ENCODE results near the gene KCNQ4.

The KCNQ4 gene

GRCh38 chr1:40868051-40868723 is 84.6 kb downstream of the KCNQ4 start:
- DNase-seq = no peak

DNA sequence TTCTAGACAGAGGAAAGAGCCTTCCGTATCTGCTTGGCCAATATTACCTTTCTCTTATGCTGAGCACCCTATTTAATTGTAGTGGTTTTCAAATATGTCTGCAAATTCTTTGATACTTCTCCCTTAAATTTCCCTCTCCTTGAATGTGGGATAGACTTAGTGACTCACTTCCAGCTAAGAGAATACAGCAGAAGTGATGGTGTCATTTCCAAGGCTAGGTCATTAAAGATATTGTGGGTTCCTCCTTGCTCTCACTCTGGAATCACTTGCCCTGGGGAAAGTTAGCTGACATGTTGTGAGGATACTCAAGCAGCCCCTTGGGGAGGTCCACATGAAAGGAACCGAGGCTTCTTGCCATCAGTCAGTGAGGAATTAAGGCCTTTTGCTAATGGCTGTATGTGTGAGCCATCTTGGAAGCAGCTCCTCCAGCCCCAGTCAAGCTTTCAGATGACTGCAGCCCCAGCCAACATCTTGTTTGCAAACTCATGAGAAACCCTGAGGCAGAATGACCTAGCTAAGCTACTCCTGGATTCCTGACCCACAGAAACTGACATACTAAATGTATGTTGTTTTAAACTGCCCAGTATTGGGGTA is 86.6 kb downstream of the KCNQ4 start:
- no peak for DNase-seq

GRCh38 chr1:40872276-40872675 is 88.7 kb downstream of the KCNQ4 start:
- DNase-seq = no peak

DNA sequence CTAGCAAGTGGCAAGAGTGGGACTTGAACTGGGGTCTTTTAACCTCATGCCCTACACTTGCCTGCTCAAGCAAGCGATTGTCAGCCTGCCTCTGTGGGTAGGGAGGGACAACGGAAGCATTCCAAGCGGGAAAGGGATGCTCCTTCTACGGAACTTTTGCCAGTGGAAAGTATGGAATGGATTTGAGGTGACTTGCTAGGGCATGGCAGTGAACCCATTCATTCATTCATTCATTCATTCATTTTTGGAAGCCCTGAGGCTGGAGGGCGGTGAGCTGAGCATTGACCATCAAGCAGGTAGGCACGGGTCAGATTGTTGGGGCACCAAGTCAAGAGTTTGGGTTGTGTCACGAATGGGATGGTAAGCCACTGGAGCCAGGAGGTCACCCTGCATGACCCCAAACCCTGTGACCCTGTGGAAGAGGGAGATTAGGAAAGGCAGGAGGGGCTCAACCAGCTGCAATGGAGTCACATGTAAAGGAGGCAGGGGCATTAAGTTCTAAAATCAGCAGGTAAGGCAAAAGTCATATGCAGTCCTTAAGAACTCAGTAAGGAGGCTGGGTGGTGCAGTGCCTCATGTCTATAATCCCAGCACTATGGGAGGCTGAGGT is 90.4 kb downstream of the KCNQ4 start:
- DNase-seq = no peak

- DNase-seq = no peak
These were observed 92.8 kb downstream of the KCNQ4 start for GRCh38 chr1:40876436-40876761.

DNA sequence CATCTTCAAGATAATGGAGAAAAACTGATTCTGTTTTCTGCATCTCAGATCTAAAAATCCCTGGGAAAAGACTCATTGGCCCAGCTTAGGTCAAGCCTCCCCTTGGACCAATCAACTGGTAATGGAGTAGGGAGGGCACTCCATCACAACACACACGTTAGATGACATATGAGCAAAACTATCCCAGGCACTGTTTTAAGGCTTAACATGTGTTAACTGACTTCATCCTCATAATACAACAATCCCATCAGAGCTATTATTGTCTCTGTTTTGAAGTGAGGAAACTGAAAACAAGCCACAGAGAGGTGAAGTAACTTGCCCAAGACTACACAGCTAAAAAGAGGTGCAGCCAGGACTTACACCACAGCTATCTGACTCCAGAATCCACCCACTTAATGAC is 93.3 kb downstream of the KCNQ4 start:
- DNase-seq = no peak

DNA sequence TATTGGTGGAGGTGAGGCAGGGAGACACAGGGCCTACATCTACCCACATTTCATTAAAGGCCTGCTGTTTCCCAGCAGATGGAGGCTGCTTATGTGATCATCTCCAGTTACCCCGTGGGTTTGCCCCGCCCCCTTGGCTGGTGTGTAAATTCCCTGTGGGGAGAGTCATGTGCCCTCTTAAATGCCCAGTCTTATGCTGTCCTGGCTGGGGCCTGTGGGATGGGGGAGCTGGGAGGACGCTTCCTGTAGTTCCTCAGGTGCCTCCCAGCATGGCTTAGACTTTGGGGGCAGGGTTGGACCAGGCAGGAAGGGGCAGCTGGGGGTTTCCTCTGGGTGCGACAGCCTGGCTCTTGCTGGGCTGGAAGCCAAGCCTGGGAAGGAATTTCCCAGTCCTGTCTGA is 94.1 kb downstream of the KCNQ4 start:
- no peak for DNase-seq

DNA sequence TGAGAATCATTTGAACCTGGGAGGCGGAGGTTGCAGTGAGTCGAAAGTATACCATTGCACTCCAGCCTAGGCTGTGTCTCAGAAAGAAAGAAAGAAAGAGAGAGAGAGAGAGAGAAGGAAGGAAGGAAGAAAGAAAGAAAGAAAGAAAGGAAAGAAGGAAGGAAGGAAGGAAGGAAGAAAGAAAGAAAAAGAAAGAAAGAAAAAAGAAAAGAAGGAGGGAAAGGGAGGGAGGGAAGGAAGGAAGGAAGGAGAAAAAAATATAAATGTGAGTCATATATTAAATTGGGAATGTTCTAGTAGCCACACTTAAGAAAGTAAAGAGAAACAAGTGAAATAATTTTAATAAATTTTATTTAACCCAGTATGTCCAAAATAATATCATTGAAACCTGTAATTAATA is 95.3 kb downstream of the KCNQ4 start:
- no peak for DNase-seq

GRCh38 chr1:40879482-40880175 is 96.0 kb downstream of the KCNQ4 start:
- DNase-seq = no peak

DNA sequence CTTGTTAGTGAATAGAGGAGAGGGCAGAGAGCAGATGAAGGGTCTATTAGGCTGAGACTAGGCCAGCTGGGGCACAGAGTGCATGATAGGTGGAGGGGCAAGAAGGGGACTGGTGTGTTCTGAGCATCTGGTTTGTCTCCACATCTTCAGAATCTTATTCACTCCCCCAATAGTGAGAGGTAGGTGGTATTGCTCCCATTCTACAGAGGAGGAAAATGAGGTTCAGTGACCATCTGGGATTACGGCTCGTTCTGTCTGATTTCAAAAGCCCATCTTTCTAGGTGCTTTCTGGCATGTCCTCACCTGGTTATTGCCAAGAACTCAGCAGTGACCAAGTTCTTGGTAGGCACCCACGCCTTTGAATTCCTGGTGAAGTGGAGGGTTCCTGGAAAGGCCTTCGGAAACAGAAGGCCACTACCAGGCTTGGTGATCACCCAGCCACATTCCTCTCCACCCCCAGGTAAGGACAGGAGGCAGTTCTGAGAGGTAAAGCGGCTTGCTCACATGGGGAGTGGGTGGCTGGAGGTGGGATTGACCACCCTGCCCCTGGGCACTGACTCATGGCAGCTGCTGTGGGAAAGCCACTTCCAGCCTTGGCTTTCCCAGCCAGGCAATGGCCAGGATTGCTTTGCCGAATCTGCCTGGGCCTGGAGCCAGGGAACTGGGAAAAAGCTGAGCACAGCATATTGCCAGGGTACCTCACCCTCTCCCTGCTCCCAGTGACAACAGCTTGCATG is 97.4 kb downstream of the KCNQ4 start:
- no peak for DNase-seq

DNA sequence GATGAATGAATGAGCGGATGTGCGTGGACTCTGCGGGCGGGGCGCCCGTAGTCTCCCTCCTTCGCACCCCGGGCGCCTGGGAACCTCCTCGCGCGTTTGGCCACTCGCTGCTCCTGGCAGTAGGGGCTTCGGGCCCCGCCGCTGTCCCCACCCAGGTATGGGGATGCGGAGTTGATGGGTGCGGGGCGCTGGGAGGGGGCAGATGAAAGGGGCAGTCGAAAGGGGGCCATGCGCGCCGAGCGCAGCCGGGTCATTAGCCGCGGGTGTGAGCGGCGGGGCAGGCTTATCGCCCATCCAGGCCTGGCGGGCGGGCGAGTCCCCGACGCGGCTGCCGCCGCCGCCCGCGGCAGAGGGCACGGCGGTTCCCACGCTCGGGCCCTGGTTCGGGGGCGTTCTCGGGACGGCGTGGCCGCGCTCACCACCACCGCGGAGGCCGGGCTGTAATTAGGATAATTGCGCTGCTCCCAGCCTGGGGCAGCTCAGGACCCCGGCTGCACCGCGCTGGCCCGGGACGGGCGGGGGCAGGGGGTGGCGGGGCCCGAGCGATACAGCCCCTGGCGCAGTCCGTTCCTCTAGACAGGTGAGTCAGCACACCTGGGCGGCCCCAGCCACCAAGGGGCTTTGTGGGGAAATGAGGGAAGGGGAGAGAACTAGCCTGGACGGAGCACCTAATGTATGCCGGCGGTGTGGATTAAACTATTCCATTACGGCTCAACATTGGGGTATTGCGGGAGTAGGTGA is 100.6 kb downstream of the KCNQ4 start:
- no peak for DNase-seq

DNA sequence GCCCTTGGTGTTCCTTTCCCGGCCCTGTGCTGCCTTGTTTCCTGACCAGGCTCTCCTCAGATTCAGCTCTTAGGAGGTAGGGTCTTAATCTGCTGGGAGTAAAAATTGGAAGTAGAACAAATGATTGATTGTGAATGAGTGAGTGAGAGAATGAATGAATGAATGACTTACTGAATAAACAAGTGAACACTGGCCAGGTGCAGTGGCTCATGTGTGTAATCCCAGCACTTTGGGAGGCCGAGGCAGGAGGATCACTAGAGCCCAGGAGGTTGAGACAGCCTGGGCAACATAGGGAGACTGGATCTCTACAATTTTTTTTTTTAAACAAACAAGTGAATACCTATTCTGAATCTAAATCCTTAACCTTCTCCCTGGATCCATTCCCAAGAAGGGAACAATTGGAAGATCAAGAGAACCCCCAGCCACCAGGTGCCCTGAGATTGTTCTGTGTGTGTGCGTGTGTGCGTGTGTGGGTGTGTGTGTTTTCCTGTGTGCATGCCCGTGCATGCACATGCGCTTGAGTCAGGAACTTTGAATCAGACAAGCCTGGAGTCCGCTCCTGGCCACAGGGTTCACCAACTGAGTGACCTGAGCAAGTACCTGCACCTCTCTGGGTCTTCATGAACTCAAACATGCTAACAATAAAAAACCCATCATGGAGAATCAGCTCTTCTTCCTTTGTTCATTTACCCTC is 102.9 kb downstream of the KCNQ4 start:
- no peak for DNase-seq

DNA sequence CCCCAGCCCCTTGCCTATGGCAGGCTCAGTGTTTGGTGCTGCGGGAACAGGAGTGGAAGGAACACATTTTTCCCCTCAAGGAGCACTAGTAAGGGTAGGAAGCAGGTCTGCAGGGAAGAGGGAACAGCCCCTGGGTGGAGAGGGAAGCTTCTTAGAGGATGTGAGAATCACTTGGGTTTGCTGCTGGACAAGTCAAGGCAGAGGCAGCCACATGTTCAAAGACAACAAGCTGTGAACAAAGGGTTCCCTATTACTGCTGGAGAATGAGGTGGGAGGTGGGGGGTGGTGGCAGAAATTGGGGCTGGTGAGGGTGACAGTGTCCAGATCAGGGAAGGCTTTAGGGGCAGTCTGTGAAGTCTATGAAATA is 103.4 kb downstream of the KCNQ4 start:
- DNase-seq = no peak

DNA sequence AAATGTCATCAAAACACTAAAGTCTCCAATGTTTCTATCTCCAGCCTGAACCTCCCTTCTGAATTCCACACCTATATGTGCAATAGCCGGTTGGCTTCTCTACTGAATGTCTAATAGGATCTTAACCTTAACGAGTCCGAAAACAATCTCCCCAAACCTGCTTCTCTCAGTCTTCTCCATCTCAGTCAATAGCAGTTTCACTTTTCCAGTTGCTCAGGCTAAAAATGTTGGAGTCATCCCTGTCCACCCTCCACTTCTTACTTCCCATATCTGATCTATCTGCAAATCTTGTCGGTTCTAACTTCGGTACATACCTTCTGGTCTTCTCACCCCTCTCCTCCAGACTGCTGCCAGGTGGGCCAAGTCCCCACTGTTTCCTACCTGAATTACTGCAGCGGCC is 104.1 kb downstream of the KCNQ4 start:
- DNase-seq = no peak
